ES-I3 (cell line): ENCODE results near the gene SIRT7.
A peak's percentile ranks its signal among the peaks of the same experiment; 100 is the strongest.

Source experiments
- H3K36me3 ChIP-seq: 2 replicates; pipeline ENCODE4 v1.6.1; 2013; ENCODE audit warnings: mild to moderate bottlenecking, low read length, control low read depth, moderate library complexity; ENCODE audit not compliant: insufficient read depth
- H3K4me1 ChIP-seq: 2 replicates; pipeline ENCODE4 v1.6.1; 2013; ENCODE audit warnings: mild to moderate bottlenecking, control low read depth, low read length; ENCODE audit not compliant: insufficient read depth
- H3K9ac ChIP-seq: 2 replicates; pipeline ENCODE4 v1.6.1; 2013; ENCODE audit warnings: low read depth, mild to moderate bottlenecking, low read length, moderate library complexity
- H3K9me3 ChIP-seq: 2 replicates; pipeline ENCODE4 v1.6.1; 2013; ENCODE audit warnings: mild to moderate bottlenecking, low read length, moderate library complexity; ENCODE audit not compliant: control insufficient read depth, insufficient read depth

The SIRT7 gene

GRCh38 chr17:81885869-81886548, 32.0 kb downstream of the SIRT7 start:
- H3K9ac ChIP-seq, result no peak overlapping the region
- H3K4me1 ChIP-seq, result peaks cover 8% of the 10 kb centered on the region
- H3K36me3 ChIP-seq, result peaks cover 45% of the 10 kb centered on the region
- no peaks in the 10 kb centered on the region for H3K9me3 ChIP-seq

- H3K36me3 ChIP-seq, result peaks cover 46% of the 10 kb centered on the region
- no peak overlapping the region for H3K9ac ChIP-seq
- peaks cover 8% of the 10 kb centered on the region for H3K4me1 ChIP-seq
- H3K9me3 ChIP-seq, result no peaks in the 10 kb centered on the region
Observed at GRCh38 chr17:81885454-81885853, 32.5 kb downstream of the SIRT7 start.

- H3K9me3 ChIP-seq, result no peaks in the 10 kb centered on the region
- H3K4me1 ChIP-seq, result peaks cover 3% of the 10 kb centered on the region
- H3K9ac ChIP-seq, result no peak overlapping the region
- H3K36me3 ChIP-seq, result peaks cover 41% of the 10 kb centered on the region
Observed at GRCh38 chr17:81884968-81885367, 33.0 kb downstream of the SIRT7 start.

- Histone ChIP-seq H3K4me1 (no peaks in the 10 kb centered on the region), H3K36me3 (peaks cover 37% of the 10 kb centered on the region), H3K9ac (no peak overlapping the region), H3K9me3 (no peaks in the 10 kb centered on the region)
Observed at GRCh38 chr17:81884520-81884919, 33.5 kb downstream of the SIRT7 start.

GRCh38 chr17:81879121-81879520, 38.9 kb downstream of the SIRT7 start:
- H3K4me1 ChIP-seq, result no peaks in the 10 kb centered on the region
- H3K9ac ChIP-seq, result no peak overlapping the region
- peaks cover 10% of the 10 kb centered on the region for H3K36me3 ChIP-seq
- H3K9me3 ChIP-seq, result no peaks in the 10 kb centered on the region

- Histone ChIP-seq H3K36me3 (peaks cover 8% of the 10 kb centered on the region), H3K4me1 (no peaks in the 10 kb centered on the region), H3K9me3 (no peaks in the 10 kb centered on the region), H3K9ac (no peak overlapping the region)
Observed at GRCh38 chr17:81878294-81878693, 39.7 kb downstream of the SIRT7 start.

- Histone ChIP-seq H3K9ac (no peak overlapping the region), H3K9me3 (no peaks in the 10 kb centered on the region), H3K36me3 (peaks cover 7% of the 10 kb centered on the region), H3K4me1 (no peaks in the 10 kb centered on the region)
Observed at GRCh38 chr17:81877569-81877968, 40.4 kb downstream of the SIRT7 start.

GRCh38 chr17:81871387-81872230, 46.4 kb downstream of the SIRT7 start:
- Histone ChIP-seq H3K9me3 (no peaks in the 10 kb centered on the region), H3K36me3 (no peaks in the 10 kb centered on the region), H3K4me1 (peaks cover 26% of the 10 kb centered on the region; the same call in 1 of the 2 replicates), H3K9ac (peak overlapping the region; percentile 92)

- peak within 1 kb of the TSS; percentile 92 for H3K9ac ChIP-seq
- H3K4me1 ChIP-seq, result peaks cover 29% of the 10 kb centered on the region; the same call in 1 of the 2 replicates
- H3K36me3 ChIP-seq, result peaks cover 2% of the 10 kb centered on the region; the same call in 1 of the 2 replicates
- H3K9me3 ChIP-seq, result no peaks in the 10 kb centered on the region
Observed at GRCh38 chr17:81870981-81871386, 47.0 kb downstream of the SIRT7 start, which contains the start of gene ARHGDIA. ARHGDIA (minus strand) TSS chr17:81871337; CDS start chr17:81869930, 1,407 bp downstream.

- H3K36me3 ChIP-seq, result peaks cover 4% of the 10 kb centered on the region; the same call in 1 of the 2 replicates
- peaks cover 29% of the 10 kb centered on the region; the same call in 1 of the 2 replicates for H3K4me1 ChIP-seq
- peak overlapping the region; percentile 90 for H3K9ac ChIP-seq
- no peaks in the 10 kb centered on the region for H3K9me3 ChIP-seq
Observed at GRCh38 chr17:81870131-81870980, 47.6 kb downstream of the SIRT7 start.

GRCh38 chr17:81869221-81870130, 48.5 kb downstream of the SIRT7 start:
- no peaks in the 10 kb centered on the region for H3K9me3 ChIP-seq
- H3K4me1 ChIP-seq, result peaks cover 29% of the 10 kb centered on the region; the same call in 1 of the 2 replicates
- peaks cover 4% of the 10 kb centered on the region; the same call in 1 of the 2 replicates for H3K36me3 ChIP-seq
- H3K9ac ChIP-seq, result peak overlapping the region; percentile 90

GRCh38 chr17:81868674-81869220, 49.2 kb downstream of the SIRT7 start:
- Histone ChIP-seq H3K36me3 (peaks cover 5% of the 10 kb centered on the region), H3K9me3 (no peaks in the 10 kb centered on the region), H3K4me1 (peaks cover 29% of the 10 kb centered on the region; the same call in 1 of the 2 replicates), H3K9ac (peak overlapping the region; percentile 90)
